Ishikawa (cell line): Measurements from ENCODE around the gene ABCA7.

Experiments
- CREB1 ChIP-seq: IDR thresholded peaks from 2 replicates; pipeline ENCODE4 v1.6.1; 2012; ENCODE audit warnings: low read depth
- EP300 ChIP-seq: IDR thresholded peaks from 2 replicates; pipeline ENCODE4 v1.6.1; 2012; ENCODE audit warnings: borderline replicate concordance
- MAX ChIP-seq: IDR thresholded peaks from 2 replicates; pipeline ENCODE4 v1.6.1; 2012
- REST ChIP-seq: IDR thresholded peaks from 2 replicates; pipeline ENCODE4 v1.6.1; 2012; ENCODE audit warnings: low read depth, mild to moderate bottlenecking
- TEAD4 ChIP-seq: IDR thresholded peaks from 2 replicates; pipeline ENCODE4 v1.6.1; 2012
- YY1 ChIP-seq: IDR thresholded peaks from 2 replicates; pipeline ENCODE4 v1.6.1; 2012; ENCODE audit warnings: low read depth
- TF ChIP-seq, protein P1 (sequence below): IDR thresholded peaks from 2 replicates; pipeline ENCODE4 v1.6.1; 2012

DNA sequence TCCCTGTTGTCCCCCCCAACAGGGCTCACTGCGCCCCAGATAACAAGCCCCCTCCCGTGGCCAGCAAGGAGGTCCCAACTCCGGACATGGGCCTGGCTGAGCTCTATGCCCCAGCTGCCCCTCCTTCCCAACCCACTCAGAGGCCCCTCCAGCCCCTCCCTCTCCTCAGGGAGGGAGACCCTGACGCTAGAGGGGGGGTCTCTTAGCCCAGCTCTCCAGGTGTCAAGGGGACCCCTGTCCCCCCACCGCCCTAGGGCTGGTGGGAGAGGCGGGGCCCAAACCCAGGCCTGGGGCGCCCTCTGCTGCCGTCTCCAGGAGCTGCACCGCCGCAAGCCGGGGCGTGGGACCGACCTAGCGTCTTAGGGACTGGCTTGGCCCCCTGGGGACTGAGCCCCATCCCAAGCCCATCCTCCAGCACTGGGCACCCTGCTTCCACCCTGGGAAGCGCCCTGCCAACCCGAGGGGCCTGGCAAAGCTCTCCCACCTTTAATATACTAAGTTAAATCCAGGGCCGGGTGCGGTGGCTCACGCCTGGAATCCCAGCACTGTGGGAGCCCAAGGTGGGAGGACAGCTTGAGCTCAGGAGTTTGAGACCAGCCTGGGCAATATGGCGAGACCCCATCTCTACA is 38.3 kb upstream of the ABCA7 start:
- TF ChIP-seq EP300 (no peak), CREB1 (no peak), TEAD4 (no peak), REST (no peak), YY1 (no peak), MAX (no peak)
- TF ChIP-seq, protein P1, sequence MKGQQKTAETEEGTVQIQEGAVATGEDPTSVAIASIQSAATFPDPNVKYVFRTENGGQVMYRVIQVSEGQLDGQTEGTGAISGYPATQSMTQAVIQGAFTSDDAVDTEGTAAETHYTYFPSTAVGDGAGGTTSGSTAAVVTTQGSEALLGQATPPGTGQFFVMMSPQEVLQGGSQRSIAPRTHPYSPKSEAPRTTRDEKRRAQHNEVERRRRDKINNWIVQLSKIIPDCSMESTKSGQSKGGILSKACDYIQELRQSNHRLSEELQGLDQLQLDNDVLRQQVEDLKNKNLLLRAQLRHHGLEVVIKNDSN: no peak
